LNCAP (cell line): ENCODE results near the gene IFT25.

Experiments
- CTCF ChIP-seq: fragments of 450-650 bp; IDR thresholded peaks from 2 replicates; pipeline ENCODE4 v1.5.1; 2017; ENCODE audit warnings: mild to moderate bottlenecking

The IFT25 gene

GRCh38 chr1:53944469-53945182 is 873 bp downstream of the IFT25 start:
- TF ChIP-seq CTCF = no peak

- TF ChIP-seq CTCF = no peak
Measured at GRCh38 chr1:53943490-53944043, 1.9 kb downstream of the IFT25 start.

GRCh38 chr1:53943090-53943489 is 2.4 kb downstream of the IFT25 start:
- no peak for TF ChIP-seq CTCF

- no peak for TF ChIP-seq CTCF
Measured at GRCh38 chr1:53942127-53942957, 3.2 kb downstream of the IFT25 start.

GRCh38 chr1:53938136-53938830 is 7.2 kb downstream of the IFT25 start:
- no peak for TF ChIP-seq CTCF

GRCh38 chr1:53936430-53936829 is 9.1 kb downstream of the IFT25 start:
- no peak for TF ChIP-seq CTCF

GRCh38 chr1:53934170-53934765 is 11.2 kb downstream of the IFT25 start:
- no peak for TF ChIP-seq CTCF
